Neural cell (in vitro differentiated cells): ENCODE measurements around the gene RILPL2. TPM values are rescaled to one million over a fixed set of nuclear protein-coding genes. Genes with fewer than 3 reads are reported as not detected.

Source experiments
- H2AFZ ChIP-seq: fragments of 200-600, 300-800 bp; sonication (generic), shearing (Covaris generic); 2 replicates; pipeline ENCODE4 v1.6.0; 2014; ENCODE audit warnings: low read depth, mild to moderate bottlenecking, antibody characterized with exemption, low read length, moderate library complexity
- H3F3A ChIP-seq: fragments of 200-600 bp; shearing (Covaris generic); 2 replicates; pipeline ENCODE4 v1.6.1; 2016; ENCODE audit warnings: mild to moderate bottlenecking, moderate library complexity, mixed read lengths, antibody characterized with exemption, low read length; ENCODE audit not compliant: insufficient read depth, poor library complexity, severe bottlenecking
- H3K27ac ChIP-seq: fragments of 200-600, 300-800 bp; sonication (generic), shearing (Covaris generic); 2 replicates; pipeline ENCODE4 v1.5.1; 2014; ENCODE audit warnings: mild to moderate bottlenecking, low read length, moderate library complexity
- H3K27me3 ChIP-seq: fragments of 300-800, 200-600 bp; sonication (generic), shearing (Covaris generic); 2 replicates; pipeline ENCODE4 v1.6.0; 2014; ENCODE audit warnings: mild to moderate bottlenecking, low read depth, low read length, moderate library complexity; ENCODE audit not compliant: insufficient read depth
- H3K36me3 ChIP-seq: fragments of 300-800, 200-600 bp; sonication (generic), shearing (Covaris generic); 2 replicates; pipeline ENCODE4 v1.5.1; 2014; ENCODE audit warnings: mild to moderate bottlenecking, antibody characterized with exemption, low read length, moderate library complexity; ENCODE audit not compliant: insufficient read depth
- H3K4me2 ChIP-seq: fragments of 300-800, 200-600 bp; sonication (generic), shearing (Covaris generic); 2 replicates; pipeline ENCODE4 v1.6.0; 2014; ENCODE audit warnings: mild to moderate bottlenecking, low read length
- H3K4me3 ChIP-seq: fragments of 300-800, 200-600 bp; sonication (generic), shearing (Covaris generic); 2 replicates; pipeline ENCODE4 v1.5.1; 2014; ENCODE audit warnings: mild to moderate bottlenecking, low read length, moderate library complexity
- H3K79me2 ChIP-seq: fragments of 200-600 bp; shearing (Covaris generic); replicated peaks from 2 replicates; pipeline ENCODE4 v1.6.0; 2014; ENCODE audit warnings: mild to moderate bottlenecking, low read length, moderate library complexity; ENCODE audit not compliant: insufficient read depth
- H3K9ac ChIP-seq: fragments of 300-800, 200-600 bp; sonication (generic), shearing (Covaris generic); 2 replicates; pipeline ENCODE4 v1.6.1; 2016; ENCODE audit warnings: mild to moderate bottlenecking, low read length, mixed read lengths
- H3K9me2 ChIP-seq: fragments of 200-600 bp; shearing (Covaris generic); 2 replicates; pipeline ENCODE4 v1.6.1; 2016; ENCODE audit warnings: mild to moderate bottlenecking, low read length, mixed read lengths; ENCODE audit not compliant: insufficient read depth
- H3K9me3 ChIP-seq: fragments of 200-600, 300-800 bp; sonication (generic), shearing (Covaris generic); 2 replicates; pipeline ENCODE4 v1.6.1; 2016; ENCODE audit warnings: mild to moderate bottlenecking, mixed run types, low read length, moderate library complexity, mixed read lengths
- H4K20me1 ChIP-seq: fragments of 200-600 bp; shearing (Covaris generic); 2 replicates; pipeline ENCODE4 v1.6.1; 2016; ENCODE audit warnings: mild to moderate bottlenecking, mixed run types; ENCODE audit not compliant: insufficient read depth
- EP300 ChIP-seq: fragments of 450-650 bp; conservative IDR thresholded peaks from 2 replicates; pipeline ENCODE4 v1.6.1; 2014; ENCODE audit warnings: antibody characterized with exemption, mild to moderate bottlenecking, moderate library complexity; ENCODE audit not compliant: poor library complexity, severe bottlenecking
- EZH2 ChIP-seq: fragments of 200-600, 300-800 bp; shearing (Covaris generic), sonication (generic); IDR thresholded peaks from 2 replicates; pipeline ENCODE4 v1.6.1; 2014; ENCODE audit warnings: antibody characterized with exemption, low read length, borderline replicate concordance, mild to moderate bottlenecking; ENCODE audit not compliant: insufficient read depth, poor library complexity, severe bottlenecking
- MXI1 ChIP-seq: fragments of 450-650 bp; conservative IDR thresholded peaks from 2 replicates; pipeline ENCODE4 v1.6.1; 2014; ENCODE audit warnings: antibody characterized with exemption, mild to moderate bottlenecking; ENCODE audit not compliant: poor library complexity, severe bottlenecking
- POLR2AphosphoS5 ChIP-seq: IDR thresholded peaks from 2 replicates; pipeline ENCODE4 v1.6.1; 2012
- RAD21 ChIP-seq: fragments of 450-650 bp; conservative IDR thresholded peaks from 2 replicates; pipeline ENCODE4 v1.6.1; 2014; ENCODE audit warnings: antibody characterized with exemption, mild to moderate bottlenecking, moderate library complexity
- REST ChIP-seq: IDR thresholded peaks from 2 replicates; pipeline ENCODE4 v1.6.1; 2012; ENCODE audit warnings: borderline replicate concordance
- SMC3 ChIP-seq: fragments of 450-650 bp; conservative IDR thresholded peaks from 2 replicates; pipeline ENCODE4 v1.6.1; 2014; ENCODE audit warnings: antibody characterized with exemption, mild to moderate bottlenecking, moderate library complexity; ENCODE audit not compliant: poor library complexity
- TAF1 ChIP-seq: IDR thresholded peaks from 2 replicates; pipeline ENCODE4 v1.6.1; 2012; ENCODE audit warnings: low read depth
- polyA plus RNA-seq: library from polyadenylated mRNA; depleted of rRNA; stranded (reverse); fragments of >200 nt; gene quantifications from 2 replicates; pipeline ENCODE4 v1.2.3, GENCODE V29; 2014
- TF ChIP-seq, protein P1 (sequence below): fragments of 450-650 bp; IDR thresholded peaks from 2 replicates; pipeline ENCODE4 v1.5.1; 2014; ENCODE audit warnings: antibody characterized with exemption, mild to moderate bottlenecking, moderate library complexity; ENCODE audit not compliant: poor library complexity, severe bottlenecking

RILPL2 gene
- polyA plus RNA-seq, 1 donor from 2014 or later = 0.07 TPM

GRCh38 chr12:123395236-123395635 is 41.2 kb downstream of the RILPL2 start:
- H4K20me1 ChIP-seq = no peaks in the 10 kb centered on the region
- H3K4me2 ChIP-seq = no peak overlapping the region
- no peak overlapping the region for H3K27ac ChIP-seq
- no peak for TF ChIP-seq EP300
- TF ChIP-seq SMC3 = no peak
- no peak for TF ChIP-seq TAF1
- no peak for TF ChIP-seq POLR2AphosphoS5
- TF ChIP-seq, protein P1, sequence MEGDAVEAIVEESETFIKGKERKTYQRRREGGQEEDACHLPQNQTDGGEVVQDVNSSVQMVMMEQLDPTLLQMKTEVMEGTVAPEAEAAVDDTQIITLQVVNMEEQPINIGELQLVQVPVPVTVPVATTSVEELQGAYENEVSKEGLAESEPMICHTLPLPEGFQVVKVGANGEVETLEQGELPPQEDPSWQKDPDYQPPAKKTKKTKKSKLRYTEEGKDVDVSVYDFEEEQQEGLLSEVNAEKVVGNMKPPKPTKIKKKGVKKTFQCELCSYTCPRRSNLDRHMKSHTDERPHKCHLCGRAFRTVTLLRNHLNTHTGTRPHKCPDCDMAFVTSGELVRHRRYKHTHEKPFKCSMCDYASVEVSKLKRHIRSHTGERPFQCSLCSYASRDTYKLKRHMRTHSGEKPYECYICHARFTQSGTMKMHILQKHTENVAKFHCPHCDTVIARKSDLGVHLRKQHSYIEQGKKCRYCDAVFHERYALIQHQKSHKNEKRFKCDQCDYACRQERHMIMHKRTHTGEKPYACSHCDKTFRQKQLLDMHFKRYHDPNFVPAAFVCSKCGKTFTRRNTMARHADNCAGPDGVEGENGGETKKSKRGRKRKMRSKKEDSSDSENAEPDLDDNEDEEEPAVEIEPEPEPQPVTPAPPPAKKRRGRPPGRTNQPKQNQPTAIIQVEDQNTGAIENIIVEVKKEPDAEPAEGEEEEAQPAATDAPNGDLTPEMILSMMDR = no peak
- no peak for TF ChIP-seq EZH2
- H3K36me3 ChIP-seq = peaks cover 9% of the 10 kb centered on the region
- no peak overlapping the region for H3K9ac ChIP-seq
- H3F3A ChIP-seq = no peaks in the 10 kb centered on the region
- no peaks in the 10 kb centered on the region for H3K9me2 ChIP-seq
- peaks cover 3% of the 10 kb centered on the region for H3K79me2 ChIP-seq
- no peaks in the 10 kb centered on the region for H3K9me3 ChIP-seq
- no peak overlapping the region for H3K4me3 ChIP-seq
- no peaks in the 10 kb centered on the region for H3K27me3 ChIP-seq
- no peak overlapping the region for H2AFZ ChIP-seq

DNA sequence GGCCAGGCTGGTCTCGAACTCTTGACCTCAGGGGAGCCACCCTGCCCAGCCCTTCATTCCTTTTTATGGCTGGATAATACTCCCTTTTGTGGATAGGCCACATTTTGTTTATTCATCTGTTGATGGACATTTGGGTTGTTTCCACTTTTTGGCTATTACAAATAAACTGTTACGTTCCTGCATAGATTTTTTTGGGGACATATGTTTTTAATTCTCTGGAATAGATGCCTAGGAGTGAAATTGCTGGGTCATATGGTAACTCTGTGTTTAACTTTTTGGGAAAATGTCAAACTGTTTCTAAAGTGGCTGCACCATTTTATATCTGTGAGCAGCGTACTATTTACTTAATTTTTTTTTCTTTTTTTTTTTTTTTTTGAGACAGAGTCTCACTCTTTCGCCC is 42.7 kb downstream of the RILPL2 start:
- Histone ChIP-seq H3F3A (no peaks in the 10 kb centered on the region), H3K4me3 (no peak overlapping the region), H3K27me3 (no peaks in the 10 kb centered on the region), H2AFZ (no peak overlapping the region), H3K4me2 (no peak overlapping the region), H4K20me1 (no peaks in the 10 kb centered on the region), H3K27ac (no peak overlapping the region), H3K79me2 (peaks cover 8% of the 10 kb centered on the region), H3K36me3 (peaks cover 9% of the 10 kb centered on the region), H3K9ac (no peak overlapping the region), H3K9me2 (no peaks in the 10 kb centered on the region), H3K9me3 (no peaks in the 10 kb centered on the region)
- TF ChIP-seq EZH2 = no peak
- no peak for TF ChIP-seq RAD21
- no peak for TF ChIP-seq POLR2AphosphoS5
- TF ChIP-seq MXI1 = no peak
- TF ChIP-seq, protein P1 = no peak
- TF ChIP-seq REST = no peak
- TF ChIP-seq TAF1 = no peak
- no peak for TF ChIP-seq SMC3
- TF ChIP-seq EP300 = no peak
